ENCODE results near the gene EPS8L3.
"Not testable (repeated sequence)": the region's sequence is repeated elsewhere in the genome, so short reads cannot be mapped to it uniquely, and the experiment has no call there.

Gene EPS8L3

GRCh38 chr1:109704173-109704572 is 59.5 kb downstream of the EPS8L3 start:
- no peak for DNase-seq

GRCh38 chr1:109702940-109703339 is 60.8 kb downstream of the EPS8L3 start:
- DNase-seq, result not testable (repeated sequence)

Measured in NCI-H82 (cell line).